PC-3 (cell line): Measurements from ENCODE around the gene SNX27.

Experiments used
- CTCF ChIP-seq: fragments of 300-600 bp; sonication (generic); conservative IDR thresholded peaks from 2 replicates; pipeline ENCODE4 v1.5.1; 2017; ENCODE audit warnings: antibody characterized with exemption, low read depth, mild to moderate bottlenecking, low read length
- EZH2 ChIP-seq: fragments of 300-600 bp; sonication (generic); IDR thresholded peaks from one replicate; pipeline ENCODE4 v1.6.1; 2017; ENCODE audit warnings: antibody characterized with exemption, mild to moderate bottlenecking, low read length; ENCODE audit not compliant: unreplicated experiment

GRCh38 chr1:151716405-151716762, 104.5 kb downstream of the SNX27 start:
- no peak for TF ChIP-seq EZH2
- TF ChIP-seq CTCF: no peak
